ENCODE data around the gene PPM1A.

PPM1A gene

GRCh38 chr14:60226298-60226697, 22.7 kb upstream of the PPM1A start:
- DNase-seq (ENCODE audit: low spot score), result no peak

GRCh38 chr14:60227291-60227690, 21.7 kb upstream of the PPM1A start:
- no peak for DNase-seq (ENCODE audit: low spot score)

- no peak for DNase-seq (ENCODE audit: low spot score)
Measured at GRCh38 chr14:60229614-60230013, 19.4 kb upstream of the PPM1A start.

GRCh38 chr14:60232185-60232584, 16.8 kb upstream of the PPM1A start:
- DNase-seq (ENCODE audit: low spot score), result no peak

GRCh38 chr14:60233251-60233650, 15.8 kb upstream of the PPM1A start:
- DNase-seq (ENCODE audit: low spot score), result no peak

GRCh38 chr14:60233891-60234290, 15.1 kb upstream of the PPM1A start:
- no peak for DNase-seq (ENCODE audit: low spot score)

GRCh38 chr14:60235440-60235839, 13.6 kb upstream of the PPM1A start:
- no peak for DNase-seq (ENCODE audit: low spot score)

GRCh38 chr14:60238955-60239354, 10.1 kb upstream of the PPM1A start:
- DNase-seq (ENCODE audit: low spot score), result no peak

GRCh38 chr14:60240139-60240856, 8.7 kb upstream of the PPM1A start:
- DNase-seq (ENCODE audit: low spot score), result no peak

GRCh38 chr14:60241091-60241490, 7.9 kb upstream of the PPM1A start:
- no peak for DNase-seq (ENCODE audit: low spot score)

- no peak for DNase-seq (ENCODE audit: low spot score)
Measured at GRCh38 chr14:60242429-60242828, 6.6 kb upstream of the PPM1A start.

- no peak for DNase-seq (ENCODE audit: low spot score)
Measured at GRCh38 chr14:60245380-60246177, 3.4 kb upstream of the PPM1A start.

GRCh38 chr14:60247994-60248696, 876 bp upstream of the PPM1A start:
- peak; percentile 91 for DNase-seq (ENCODE audit: low spot score)

GRCh38 chr14:60249321-60250256, 568 bp downstream of the PPM1A start:
- DNase-seq (ENCODE audit: low spot score), result peak; percentile 89

- peak; percentile 9 for DNase-seq (ENCODE audit: low spot score)
Measured at GRCh38 chr14:60250257-60251035, 1.4 kb downstream of the PPM1A start.

- DNase-seq (ENCODE audit: low spot score), result no peak
Measured at GRCh38 chr14:60251877-60252276, 2.9 kb downstream of the PPM1A start.

GRCh38 chr14:60252630-60253029, 3.6 kb downstream of the PPM1A start:
- DNase-seq (ENCODE audit: low spot score), result no peak

- DNase-seq (ENCODE audit: low spot score), result no peak
Measured at GRCh38 chr14:60253649-60254048, 4.6 kb downstream of the PPM1A start.

- DNase-seq (ENCODE audit: low spot score), result no peak
Measured at GRCh38 chr14:60254176-60254575, 5.2 kb downstream of the PPM1A start.

GRCh38 chr14:60257865-60258264, 8.8 kb downstream of the PPM1A start:
- DNase-seq (ENCODE audit: low spot score), result no peak

GRCh38 chr14:60265163-60265562, 16.1 kb downstream of the PPM1A start:
- no peak for DNase-seq (ENCODE audit: low spot score)
